Measurements from ENCODE around the gene GPC6. TPM values are rescaled to one million over a fixed set of nuclear protein-coding genes. Genes with fewer than 3 reads are reported as not detected.

Gene GPC6
- total RNA-seq, 2 donors from 2014 or later, result 3.4 to 5.3 TPM

DNA sequence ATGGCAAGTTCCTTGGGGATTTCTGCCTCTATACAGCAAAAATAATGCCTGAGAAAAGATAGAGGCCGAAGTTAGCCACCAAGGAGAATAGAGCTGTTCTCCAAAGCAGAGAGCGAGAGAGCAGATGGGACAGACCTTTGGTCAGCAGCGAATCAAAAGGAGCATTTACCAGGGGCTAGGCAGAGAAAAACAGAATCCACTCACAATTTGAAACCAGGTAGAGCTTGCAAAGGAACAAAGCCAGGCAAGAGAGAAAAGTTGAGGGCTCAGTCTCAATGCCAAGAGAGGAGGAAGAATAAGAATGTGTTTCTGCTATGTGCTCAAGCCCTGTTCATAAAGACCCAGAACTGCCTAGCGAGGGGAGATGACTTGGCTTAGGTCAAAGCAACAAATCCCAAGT, 1140.1 kb downstream of the GPC6 start:
- H3K27me3 ChIP-seq (replicated peaks; ENCODE audit: insufficient read depth), result no peaks in the 10 kb centered on the region
- TF ChIP-seq POLR2AphosphoS5 (IDR thresholded peaks at IDR 0.05), result no peak
- no peak overlapping the region for H3K27ac ChIP-seq
- H3K4me1 ChIP-seq (replicated peaks), result no peaks in the 10 kb centered on the region
- no peak overlapping the region for H3K4me3 ChIP-seq
- DNase-seq (ENCODE audit: low spot score), result no peak
- no peaks in the 10 kb centered on the region for H3K9me3 ChIP-seq
- intact Hi-C loops (cut with DNase I), result loop anchor here (10.0 kb wide), 1 partner anchor 1142 kb away; the partner anchor contains the start of gene GPC6
- H3K36me3 ChIP-seq, result no peaks in the 10 kb centered on the region
- 97% methylated on average over 4 of the region's 4 CpGs for WGBS

GRCh38 chr13:94369972-94370436, 1143.4 kb downstream of the GPC6 start:
- TF ChIP-seq POLR2A (IDR thresholded peaks at IDR 0.05) (no peak), POLR2AphosphoS5 (IDR thresholded peaks at IDR 0.05) (peak; percentile 54)
- H3K4me1 ChIP-seq (replicated peaks), result no peaks in the 10 kb centered on the region
- H3K27ac ChIP-seq, result no peak overlapping the region
- H3K36me3 ChIP-seq, result no peaks in the 10 kb centered on the region
- H3K27me3 ChIP-seq (replicated peaks; ENCODE audit: insufficient read depth), result no peaks in the 10 kb centered on the region
- H3K4me3 ChIP-seq, result no peak overlapping the region
- intact Hi-C loops (cut with DNase I), result loop anchor here (10.0 kb wide), 1 partner anchor 1145 kb away; the partner anchor contains the start of gene GPC6
- peak; percentile 13 for DNase-seq (ENCODE audit: low spot score)
- no peaks in the 10 kb centered on the region for H3K9me3 ChIP-seq
- 58% methylated on average over 1 of the region's 1 CpG for WGBS

DNA sequence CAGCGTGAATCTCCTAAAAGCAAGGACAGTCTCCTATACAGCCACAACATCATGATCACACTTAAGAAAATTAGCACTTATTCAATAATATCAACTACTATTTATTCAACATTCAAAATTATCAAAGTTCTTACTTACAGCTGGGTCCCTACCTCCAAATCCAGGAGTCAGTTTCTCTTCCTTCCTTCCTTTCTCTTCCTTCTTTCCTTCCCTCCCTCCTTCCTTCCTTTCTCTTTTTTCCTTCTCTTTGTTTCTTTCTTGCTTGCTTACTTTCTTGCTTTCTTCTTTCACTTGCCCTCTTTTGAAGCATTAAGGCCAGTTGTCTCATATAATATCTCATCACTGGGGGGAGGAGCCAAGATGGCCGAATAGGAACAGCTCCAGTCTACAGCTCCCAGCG, 1145.2 kb downstream of the GPC6 start:
- H3K27me3 ChIP-seq (replicated peaks; ENCODE audit: insufficient read depth), result no peaks in the 10 kb centered on the region
- no peaks in the 10 kb centered on the region for H3K4me1 ChIP-seq (replicated peaks)
- intact Hi-C loops (cut with DNase I), result no loop called here
- no peak for TF ChIP-seq POLR2A (IDR thresholded peaks at IDR 0.05)
- TF ChIP-seq POLR2AphosphoS5 (IDR thresholded peaks at IDR 0.05), result no peak
- TF ChIP-seq CTCF (IDR thresholded peaks at IDR 0.05), result no peak
- H3K4me3 ChIP-seq, result no peak overlapping the region
- no peaks in the 10 kb centered on the region for H3K36me3 ChIP-seq
- WGBS, result 95% methylated on average over 3 of the region's 3 CpGs
- no peaks in the 10 kb centered on the region for H3K9me3 ChIP-seq
- DNase-seq (ENCODE audit: low spot score), result no peak
- H3K27ac ChIP-seq, result no peak overlapping the region

- no peak for TF ChIP-seq POLR2A (IDR thresholded peaks at IDR 0.05)
- TF ChIP-seq CTCF (IDR thresholded peaks at IDR 0.05), result no peak
- TF ChIP-seq POLR2AphosphoS5 (IDR thresholded peaks at IDR 0.05), result no peak
- Histone ChIP-seq H3K36me3 (no peaks in the 10 kb centered on the region), H3K27ac (no peak overlapping the region), H3K9me3 (no peaks in the 10 kb centered on the region), H3K27me3 (replicated peaks; ENCODE audit: insufficient read depth) (no peaks in the 10 kb centered on the region), H3K4me1 (replicated peaks) (no peaks in the 10 kb centered on the region), H3K4me3 (no peak overlapping the region)
- no peak for DNase-seq (ENCODE audit: low spot score)
- intact Hi-C loops (cut with DNase I), result no loop called here
- 76% methylated on average over 3 of the region's 3 CpGs for WGBS
Measured at GRCh38 chr13:94382517-94382916, 1155.9 kb downstream of the GPC6 start.

DNA sequence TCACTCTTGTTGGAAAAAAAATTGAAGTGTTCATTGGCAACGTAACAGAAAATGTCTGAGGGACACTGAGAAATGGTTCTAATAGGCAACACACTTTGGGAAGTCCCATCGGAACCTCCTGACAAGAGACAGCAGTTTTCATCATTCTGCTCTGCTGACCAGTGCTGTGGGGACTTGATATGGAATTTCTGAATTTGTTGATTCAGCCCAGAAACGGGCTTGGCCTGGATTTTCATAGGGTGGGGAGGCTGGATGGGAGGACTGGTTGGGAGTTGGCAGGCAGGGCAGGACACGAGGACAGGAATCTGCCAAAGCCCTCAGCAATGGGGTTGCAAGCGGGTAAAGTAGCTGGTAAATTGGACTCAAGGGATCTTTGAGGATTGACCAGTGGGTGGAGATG, 1156.4 kb downstream of the GPC6 start:
- H3K36me3 ChIP-seq, result no peaks in the 10 kb centered on the region
- no peak overlapping the region for H3K27ac ChIP-seq
- no peak for DNase-seq (ENCODE audit: low spot score)
- H3K4me1 ChIP-seq (replicated peaks), result no peaks in the 10 kb centered on the region
- TF ChIP-seq POLR2AphosphoS5 (IDR thresholded peaks at IDR 0.05), result no peak
- TF ChIP-seq POLR2A (IDR thresholded peaks at IDR 0.05), result no peak
- no peak for TF ChIP-seq CTCF (IDR thresholded peaks at IDR 0.05)
- H3K27me3 ChIP-seq (replicated peaks; ENCODE audit: insufficient read depth), result no peaks in the 10 kb centered on the region
- H3K9me3 ChIP-seq, result no peaks in the 10 kb centered on the region
- intact Hi-C loops (cut with DNase I), result no loop called here
- no peak overlapping the region for H3K4me3 ChIP-seq
- WGBS, result 85% methylated on average over 5 of the region's 5 CpGs

DNA sequence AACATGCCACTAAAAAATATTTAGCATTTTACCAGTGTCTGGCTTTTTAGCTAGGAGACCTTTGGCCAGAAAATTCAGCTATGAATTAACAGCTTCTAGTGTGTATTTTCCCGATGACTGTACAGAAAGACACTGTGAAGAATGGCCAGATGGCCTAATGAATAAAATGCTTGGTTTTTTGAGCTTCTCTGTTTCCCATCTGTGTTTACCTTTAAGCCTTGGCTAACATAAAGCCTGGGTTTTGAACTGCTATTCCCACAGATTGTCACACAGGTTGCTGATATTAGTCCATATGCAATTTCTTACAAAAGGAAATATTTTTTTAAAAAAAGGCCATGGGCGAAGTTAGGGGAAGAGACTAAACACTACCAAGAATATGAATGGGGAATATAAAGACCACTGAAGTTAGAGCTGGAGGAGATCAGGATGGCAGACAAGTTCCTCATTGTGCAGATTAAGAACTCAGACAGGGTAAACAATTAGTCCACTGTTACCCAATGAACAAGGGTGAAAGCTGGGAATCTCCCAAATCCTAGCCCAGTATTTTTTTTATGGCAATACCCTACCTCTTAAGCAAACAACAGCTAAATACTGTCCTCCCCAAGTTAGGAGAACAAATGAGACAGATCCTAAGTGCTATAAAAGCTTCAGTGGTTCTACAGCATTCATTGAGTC, 1157.8 kb downstream of the GPC6 start:
- Histone ChIP-seq H3K4me3 (no peak overlapping the region), H3K4me1 (replicated peaks) (no peaks in the 10 kb centered on the region), H3K27me3 (replicated peaks; ENCODE audit: insufficient read depth) (no peaks in the 10 kb centered on the region), H3K36me3 (no peaks in the 10 kb centered on the region), H3K9me3 (no peaks in the 10 kb centered on the region), H3K27ac (no peak overlapping the region)
- TF ChIP-seq CTCF (IDR thresholded peaks at IDR 0.05) (no peak), POLR2A (IDR thresholded peaks at IDR 0.05) (no peak), POLR2AphosphoS5 (IDR thresholded peaks at IDR 0.05) (no peak)
- intact Hi-C loops (cut with DNase I), result no loop called here
- DNase-seq (ENCODE audit: low spot score), result no peak
- 71% methylated on average over 2 of the region's 2 CpGs for WGBS
